ENCODE results near the gene MKRN2.

GRCh38 chr3:12627370-12627769 lies 70.5 kb downstream of the MKRN2 start:
- TF ChIP-seq CTCF (IDR thresholded peaks at IDR 0.05) (no peak), POLR2A (IDR thresholded peaks at IDR 0.05) (no peak)

Data from right lobe of liver (tissue), 4 donors.